Calu3 (cell line): ENCODE results near the gene MTHFD1. TPM values are rescaled to one million over a fixed set of nuclear protein-coding genes. Genes with fewer than 3 reads are reported as not detected.

ENCODE experiments used
- BruUV-seq: library from RNA; stranded (reverse); fragments of 400-500 nt; replicated peaks from 2 replicates; lab custom pipeline; 2021; lab: Mats Ljungman, UMichigan
- CTCF ChIA-PET: fragments of 300-600 bp; sonication (Branson Sonifier 250); formaldehyde crosslinking; loops from one replicate; lab custom pipeline; 2022; ENCODE audit warnings: antibody characterized with exemption; lab: Charles Lee
- DNase-seq: peaks from one replicate; pipeline ENCODE4 v3.0.0; 2022
- H3K27ac Mint-ChIP-seq: one replicate; pipeline ENCODE4 v1.8.0; 2022; ENCODE audit warnings: mixed read lengths; ENCODE audit not compliant: unreplicated experiment
- H3K27me3 Mint-ChIP-seq: one replicate; pipeline ENCODE4 v1.8.0; 2022; ENCODE audit warnings: mixed read lengths; ENCODE audit not compliant: unreplicated experiment
- H3K36me3 Mint-ChIP-seq: one replicate; pipeline ENCODE4 v1.8.0; 2022; ENCODE audit warnings: mild to moderate bottlenecking, moderate library complexity, mixed read lengths; ENCODE audit not compliant: insufficient read depth, unreplicated experiment
- H3K4me1 Mint-ChIP-seq: one replicate; pipeline ENCODE4 v1.8.0; 2022; ENCODE audit warnings: mild to moderate bottlenecking, low read depth, mixed read lengths; ENCODE audit not compliant: unreplicated experiment
- H3K4me3 Mint-ChIP-seq: one replicate; pipeline ENCODE4 v1.8.0; 2022; ENCODE audit warnings: mild to moderate bottlenecking, low read depth, moderate library complexity, mixed read lengths; ENCODE audit not compliant: unreplicated experiment
- H3K9me3 Mint-ChIP-seq: one replicate; pipeline ENCODE4 v1.8.0; 2022; ENCODE audit warnings: low read depth, mixed read lengths; ENCODE audit not compliant: unreplicated experiment
- intact Hi-C: fragments of 100-400 bp; cut with micrococcal nuclease; formaldehyde crosslinking; loops from one replicate; pipeline ENCODE4 v1.10.0; 2022; ENCODE audit not compliant: unreplicated experiment
- total RNA-seq: library from RNA; stranded (reverse); gene quantifications from 2 replicates; pipeline ENCODE4 v1.2.3, GENCODE V29; 2022
- TF ChIP-seq, protein P1 (sequence below): fragments of 200-600 bp; IDR thresholded peaks from one replicate; pipeline ENCODE4 v1.8.0; 2022; ENCODE audit warnings: antibody characterized with exemption; ENCODE audit not compliant: unreplicated experiment

MTHFD1 gene
- total RNA-seq, 1 experiment from 2014 or later = 164 TPM

DNA sequence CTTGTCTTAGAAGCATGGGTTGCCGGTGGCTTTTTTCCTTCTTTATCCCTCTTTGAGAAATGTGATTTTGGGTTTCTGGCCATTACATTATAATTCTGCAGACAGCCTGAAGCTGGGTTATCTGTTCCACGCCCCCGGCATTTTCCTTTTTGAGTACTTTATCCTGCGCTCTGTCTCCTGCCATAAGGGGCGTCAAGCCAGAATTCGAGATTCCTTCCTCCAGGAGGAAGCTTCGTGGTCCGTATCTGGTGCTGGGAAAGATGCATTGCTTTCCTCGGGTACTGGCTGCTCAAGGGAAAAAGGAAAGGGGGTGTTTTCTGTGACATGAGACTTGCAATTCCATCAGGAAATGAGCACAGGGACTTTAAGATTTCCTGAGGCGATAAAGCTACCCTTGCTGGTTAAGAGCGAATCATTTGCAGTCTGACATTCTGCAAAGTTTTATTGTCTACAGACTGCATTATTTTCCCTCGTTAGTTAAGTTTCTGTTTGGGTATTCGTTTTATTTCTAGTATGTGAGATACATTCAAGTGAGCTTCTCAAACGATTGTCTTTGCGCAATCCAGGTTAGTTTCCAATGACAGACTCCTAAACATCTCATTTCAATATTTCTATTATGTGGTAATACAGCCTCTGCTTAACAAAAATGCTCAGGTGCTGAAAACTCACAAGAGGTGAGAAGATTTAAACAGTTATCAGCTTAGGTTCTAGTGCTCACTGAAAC is 77.8 kb downstream of the MTHFD1 start:
- H3K36me3 Mint-ChIP-seq = peaks cover 29% of the 10 kb centered on the region
- peak; percentile 9 for DNase-seq
- peak overlapping the region; percentile 73 for H3K4me3 Mint-ChIP-seq
- H3K9me3 Mint-ChIP-seq = no peaks in the 10 kb centered on the region
- H3K4me1 Mint-ChIP-seq = no peaks in the 10 kb centered on the region
- intact Hi-C loops = no loop called here
- H3K27me3 Mint-ChIP-seq = no peaks in the 10 kb centered on the region
- peak overlapping the region; percentile 16 for H3K27ac Mint-ChIP-seq
- CTCF ChIA-PET = interaction anchor here (1.3 kb wide), 1 partner anchor 36 kb away, joined by 5 read pairs; no protein-coding TSS in a partner anchor
- no TSS peak for BruUV-seq
- TF ChIP-seq, protein P1, sequence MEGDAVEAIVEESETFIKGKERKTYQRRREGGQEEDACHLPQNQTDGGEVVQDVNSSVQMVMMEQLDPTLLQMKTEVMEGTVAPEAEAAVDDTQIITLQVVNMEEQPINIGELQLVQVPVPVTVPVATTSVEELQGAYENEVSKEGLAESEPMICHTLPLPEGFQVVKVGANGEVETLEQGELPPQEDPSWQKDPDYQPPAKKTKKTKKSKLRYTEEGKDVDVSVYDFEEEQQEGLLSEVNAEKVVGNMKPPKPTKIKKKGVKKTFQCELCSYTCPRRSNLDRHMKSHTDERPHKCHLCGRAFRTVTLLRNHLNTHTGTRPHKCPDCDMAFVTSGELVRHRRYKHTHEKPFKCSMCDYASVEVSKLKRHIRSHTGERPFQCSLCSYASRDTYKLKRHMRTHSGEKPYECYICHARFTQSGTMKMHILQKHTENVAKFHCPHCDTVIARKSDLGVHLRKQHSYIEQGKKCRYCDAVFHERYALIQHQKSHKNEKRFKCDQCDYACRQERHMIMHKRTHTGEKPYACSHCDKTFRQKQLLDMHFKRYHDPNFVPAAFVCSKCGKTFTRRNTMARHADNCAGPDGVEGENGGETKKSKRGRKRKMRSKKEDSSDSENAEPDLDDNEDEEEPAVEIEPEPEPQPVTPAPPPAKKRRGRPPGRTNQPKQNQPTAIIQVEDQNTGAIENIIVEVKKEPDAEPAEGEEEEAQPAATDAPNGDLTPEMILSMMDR = no peak

DNA sequence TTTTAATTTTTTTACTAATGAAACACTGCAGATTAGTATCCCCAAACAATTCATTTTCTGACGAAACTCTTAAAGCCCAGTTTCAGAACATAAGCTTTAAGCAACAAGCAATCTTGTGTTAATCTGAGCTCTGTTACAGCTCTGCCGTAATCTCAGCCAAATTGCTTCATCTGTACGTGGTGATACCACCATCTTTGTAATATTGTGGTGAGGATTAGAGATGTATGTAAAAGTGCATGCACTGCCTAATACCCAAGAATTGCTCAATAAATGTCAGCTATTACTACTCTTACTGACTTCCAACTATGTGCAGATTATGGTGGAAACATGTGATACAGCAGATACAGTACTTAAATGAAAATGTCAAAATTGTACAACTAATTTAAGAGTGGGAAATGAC is 78.9 kb downstream of the MTHFD1 start:
- H3K27me3 Mint-ChIP-seq = no peaks in the 10 kb centered on the region
- intact Hi-C loops = no loop called here
- no TSS peak for BruUV-seq
- no peak for DNase-seq
- no peak overlapping the region for H3K4me3 Mint-ChIP-seq
- TF ChIP-seq, protein P1 = no peak
- no peaks in the 10 kb centered on the region for H3K4me1 Mint-ChIP-seq
- CTCF ChIA-PET = interaction anchor here (0.5 kb wide), 1 partner anchor 39 kb away, joined by 3 read pairs; no protein-coding TSS in a partner anchor
- no peaks in the 10 kb centered on the region for H3K9me3 Mint-ChIP-seq
- no peak overlapping the region for H3K27ac Mint-ChIP-seq
- H3K36me3 Mint-ChIP-seq = peaks cover 24% of the 10 kb centered on the region

DNA sequence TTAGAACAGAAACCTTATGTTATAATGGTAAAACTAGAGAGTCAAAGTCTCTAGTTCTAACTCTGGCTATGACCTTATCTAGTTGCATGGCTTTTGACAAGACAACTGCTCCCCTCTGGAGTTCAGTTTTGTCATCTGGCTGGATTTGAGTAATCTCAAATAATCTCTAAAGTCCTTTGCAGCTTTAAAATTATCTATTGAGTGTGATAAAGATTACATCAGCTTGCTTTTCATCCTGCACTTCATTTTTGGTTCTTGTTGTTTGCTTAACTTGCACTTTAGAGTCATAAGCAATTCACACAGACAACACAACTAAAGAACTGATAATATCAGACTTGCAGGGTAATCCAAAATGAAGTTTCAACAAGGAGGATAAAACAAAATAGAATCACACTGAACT is 79.4 kb downstream of the MTHFD1 start:
- CTCF ChIA-PET = interaction anchor here (0.5 kb wide), 1 partner anchor 39 kb away, joined by 3 read pairs; no protein-coding TSS in a partner anchor
- no peak for DNase-seq
- Mint-ChIP-seq H3K4me3 (no peak overlapping the region), H3K27me3 (no peaks in the 10 kb centered on the region), H3K36me3 (peaks cover 24% of the 10 kb centered on the region), H3K4me1 (no peaks in the 10 kb centered on the region), H3K9me3 (no peaks in the 10 kb centered on the region), H3K27ac (no peak overlapping the region)
- intact Hi-C loops = no loop called here
- TF ChIP-seq, protein P1 = no peak
- BruUV-seq = no TSS peak

- CTCF ChIA-PET = no interaction called here
- H3K9me3 Mint-ChIP-seq = no peaks in the 10 kb centered on the region
- TF ChIP-seq, protein P1 = no peak
- DNase-seq = no peak
- H3K36me3 Mint-ChIP-seq = peaks cover 24% of the 10 kb centered on the region
- no peaks in the 10 kb centered on the region for H3K27me3 Mint-ChIP-seq
- BruUV-seq = no TSS peak
- intact Hi-C loops = no loop called here
- H3K27ac Mint-ChIP-seq = no peak overlapping the region
- H3K4me1 Mint-ChIP-seq = no peaks in the 10 kb centered on the region
- no peak overlapping the region for H3K4me3 Mint-ChIP-seq
Measured at GRCh38 chr14:64468451-64468850, 80.3 kb downstream of the MTHFD1 start.
